ENCODE data around the gene RIPK1.

RIPK1 gene

DNA sequence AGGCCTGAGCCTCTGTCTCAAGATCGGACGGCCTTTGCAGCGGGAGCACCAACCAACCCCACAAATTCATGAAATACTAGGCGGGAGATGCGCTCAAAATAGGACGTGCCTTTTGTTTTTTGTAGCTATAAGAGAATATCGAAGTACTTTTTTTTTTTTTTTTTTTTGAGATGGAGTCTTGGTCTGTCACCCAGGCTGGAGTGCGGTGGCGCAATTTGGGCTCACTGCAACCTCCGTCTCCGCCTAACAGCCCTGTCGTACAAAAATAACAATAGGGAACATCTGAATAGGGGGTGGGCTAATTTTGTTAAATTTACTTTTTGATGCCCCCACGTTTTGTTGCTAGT, 94.9 kb downstream of the RIPK1 start:
- no peak for DNase-seq (ENCODE audit: low spot score)

- DNase-seq (ENCODE audit: low spot score) = no peak
Measured at GRCh38 chr6:3164388-3164787, 96.1 kb downstream of the RIPK1 start.

All from CD4-positive, alpha-beta T cell treated with Interleukin-2 at 100 ng/mL for 4 hours (primary cell).